ENCODE measurements around the gene CWC22.

The CWC22 gene

GRCh38 chr2:180048251-180048650 lies 41.2 kb upstream of the CWC22 start:
- H4K8ac ChIP-seq (ENCODE audit: low read length): no peak overlapping the region
- H3K23ac ChIP-seq (ENCODE audit: low read length in 2 of 2): no peak overlapping the region
- H3K4me1 ChIP-seq (ENCODE audit: control insufficient read depth, insufficient read depth, low read depth, low read length): no peaks in the 10 kb centered on the region
- H3K9me3 ChIP-seq (ENCODE audit: control insufficient read depth, low read length): no peaks in the 10 kb centered on the region
- no CpG with 5 or more reads among the region's 1 CpG for WGBS
- H3K27me3 ChIP-seq (ENCODE audit: control insufficient read depth in 1 of 2, insufficient read depth in 1 of 2, low read length in 2 of 2): no peaks in the 10 kb centered on the region
- H3K18ac ChIP-seq (ENCODE audit: low read depth in 1 of 2, low read length in 2 of 2): no peak overlapping the region
- H3K9ac ChIP-seq (ENCODE audit: low read length): no peak overlapping the region
- no peak overlapping the region for H2BK12ac ChIP-seq (ENCODE audit: low read length in 2 of 2)
- H3K4ac ChIP-seq (ENCODE audit: low read depth in 1 of 2, low read length in 2 of 2): no peak overlapping the region
- no peak overlapping the region for H3K4me2 ChIP-seq (ENCODE audit: low read length, poor library complexity, severe bottlenecking)
- no peak overlapping the region for H2AFZ ChIP-seq (ENCODE audit: low read depth, low read length)
- H3K14ac ChIP-seq (ENCODE audit: low read length in 2 of 2): no peak overlapping the region
- no peak overlapping the region for H2BK5ac ChIP-seq (ENCODE audit: low read depth, low read length, poor library complexity, severe bottlenecking)
- no peak overlapping the region for H2BK120ac ChIP-seq (ENCODE audit: low read depth, low read length)
- H3K79me1 ChIP-seq (replicated peaks; ENCODE audit: low read length, poor library complexity, severe bottlenecking): no peaks in the 10 kb centered on the region
- H3K36me3 ChIP-seq (ENCODE audit: control insufficient read depth in 1 of 2, insufficient read depth in 2 of 2, low read depth in 1 of 2, low read length in 2 of 2): no peaks in the 10 kb centered on the region
- no peak for DNase-seq
- H3K4me3 ChIP-seq (ENCODE audit: insufficient read depth in 1 of 2, low read depth in 1 of 2, low read length in 2 of 2): no peak overlapping the region
- H3K27ac ChIP-seq (ENCODE audit: low read length, poor library complexity, severe bottlenecking): no peak overlapping the region
- no peak overlapping the region for H2BK15ac ChIP-seq (ENCODE audit: low read depth, poor library complexity, severe bottlenecking)
- no peak overlapping the region for H2AK5ac ChIP-seq (ENCODE audit: low read length, severe bottlenecking)
- no peak overlapping the region for H4K91ac ChIP-seq (ENCODE audit: low read length)

DNA sequence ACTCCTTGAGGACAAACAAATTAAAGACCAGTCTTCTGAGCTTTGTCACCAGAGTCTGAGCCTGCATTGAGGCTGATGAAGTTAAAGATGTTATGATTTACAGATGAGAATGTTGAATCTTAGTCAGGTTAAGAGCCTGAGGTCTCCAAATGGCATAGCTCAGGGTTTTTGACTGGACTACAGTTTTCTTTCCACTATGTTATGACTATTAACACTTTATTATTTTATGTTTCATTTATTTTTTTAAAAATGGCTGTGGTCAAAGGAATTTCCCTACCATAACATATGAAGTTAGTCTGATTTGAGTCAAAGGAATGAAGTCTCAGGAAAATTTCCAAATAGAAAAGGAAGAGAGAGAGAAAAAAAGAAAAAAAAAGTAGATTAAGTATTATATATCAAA lies 39.7 kb upstream of the CWC22 start:
- H3K36me3 ChIP-seq (ENCODE audit: control insufficient read depth in 1 of 2, insufficient read depth in 2 of 2, low read depth in 1 of 2, low read length in 2 of 2): no peaks in the 10 kb centered on the region
- no peak overlapping the region for H3K23ac ChIP-seq (ENCODE audit: low read length in 2 of 2)
- H3K18ac ChIP-seq (ENCODE audit: low read depth in 1 of 2, low read length in 2 of 2): no peak overlapping the region
- H3K4ac ChIP-seq (ENCODE audit: low read depth in 1 of 2, low read length in 2 of 2): no peak overlapping the region
- H4K91ac ChIP-seq (ENCODE audit: low read length): no peak overlapping the region
- no peak overlapping the region for H2BK5ac ChIP-seq (ENCODE audit: low read depth, low read length, poor library complexity, severe bottlenecking)
- H2BK15ac ChIP-seq (ENCODE audit: low read depth, poor library complexity, severe bottlenecking): no peak overlapping the region
- DNase-seq: no peak
- no peak overlapping the region for H3K14ac ChIP-seq (ENCODE audit: low read length in 2 of 2)
- H3K9me3 ChIP-seq (ENCODE audit: control insufficient read depth, low read length): no peaks in the 10 kb centered on the region
- H2BK120ac ChIP-seq (ENCODE audit: low read depth, low read length): no peak overlapping the region
- no peaks in the 10 kb centered on the region for H3K79me1 ChIP-seq (replicated peaks; ENCODE audit: low read length, poor library complexity, severe bottlenecking)
- H3K4me2 ChIP-seq (ENCODE audit: low read length, poor library complexity, severe bottlenecking): no peak overlapping the region
- H3K4me3 ChIP-seq (ENCODE audit: insufficient read depth in 1 of 2, low read depth in 1 of 2, low read length in 2 of 2): no peak overlapping the region
- H2AK5ac ChIP-seq (ENCODE audit: low read length, severe bottlenecking): no peak overlapping the region
- no peak overlapping the region for H4K8ac ChIP-seq (ENCODE audit: low read length)
- H3K27me3 ChIP-seq (ENCODE audit: control insufficient read depth in 1 of 2, insufficient read depth in 1 of 2, low read length in 2 of 2): peaks cover 0 to 4% of the 10 kb centered on the region in 2 experiments
- H3K27ac ChIP-seq (ENCODE audit: low read length, poor library complexity, severe bottlenecking): no peak overlapping the region
- no peak overlapping the region for H2AFZ ChIP-seq (ENCODE audit: low read depth, low read length)
- H2BK12ac ChIP-seq (ENCODE audit: low read length in 2 of 2): no peak overlapping the region
- H3K4me1 ChIP-seq (ENCODE audit: control insufficient read depth, insufficient read depth, low read depth, low read length): no peaks in the 10 kb centered on the region
- H3K9ac ChIP-seq (ENCODE audit: low read length): no peak overlapping the region

GRCh38 chr2:180046202-180046601 lies 39.1 kb upstream of the CWC22 start:
- H3K9ac ChIP-seq (ENCODE audit: low read length): no peak overlapping the region
- no peak overlapping the region for H3K27ac ChIP-seq (ENCODE audit: low read length, poor library complexity, severe bottlenecking)
- no peak overlapping the region for H2AK5ac ChIP-seq (ENCODE audit: low read length, severe bottlenecking)
- no peaks in the 10 kb centered on the region for H3K9me3 ChIP-seq (ENCODE audit: control insufficient read depth, low read length)
- no peak overlapping the region for H2AFZ ChIP-seq (ENCODE audit: low read depth, low read length)
- no peaks in the 10 kb centered on the region for H3K79me1 ChIP-seq (replicated peaks; ENCODE audit: low read length, poor library complexity, severe bottlenecking)
- peaks cover 0 to 4% of the 10 kb centered on the region in 2 experiments for H3K27me3 ChIP-seq (ENCODE audit: control insufficient read depth in 1 of 2, insufficient read depth in 1 of 2, low read length in 2 of 2)
- no peaks in the 10 kb centered on the region for H3K4me1 ChIP-seq (ENCODE audit: control insufficient read depth, insufficient read depth, low read depth, low read length)
- no peaks in the 10 kb centered on the region for H3K36me3 ChIP-seq (ENCODE audit: control insufficient read depth in 1 of 2, insufficient read depth in 2 of 2, low read depth in 1 of 2, low read length in 2 of 2)
- H3K4me3 ChIP-seq (ENCODE audit: insufficient read depth in 1 of 2, low read depth in 1 of 2, low read length in 2 of 2): no peak overlapping the region
- no peak overlapping the region for H3K23ac ChIP-seq (ENCODE audit: low read length in 2 of 2)
- H4K8ac ChIP-seq (ENCODE audit: low read length): no peak overlapping the region
- DNase-seq: no peak
- no peak overlapping the region for H2BK120ac ChIP-seq (ENCODE audit: low read depth, low read length)
- no peak overlapping the region for H4K91ac ChIP-seq (ENCODE audit: low read length)
- H3K4ac ChIP-seq (ENCODE audit: low read depth in 1 of 2, low read length in 2 of 2): no peak overlapping the region
- 78% methylated on average over 1 of the region's 1 CpG for WGBS
- no peak overlapping the region for H2BK5ac ChIP-seq (ENCODE audit: low read depth, low read length, poor library complexity, severe bottlenecking)
- H3K18ac ChIP-seq (ENCODE audit: low read depth in 1 of 2, low read length in 2 of 2): no peak overlapping the region
- no peak overlapping the region for H3K14ac ChIP-seq (ENCODE audit: low read length in 2 of 2)
- no peak overlapping the region for H3K4me2 ChIP-seq (ENCODE audit: low read length, poor library complexity, severe bottlenecking)
- no peak overlapping the region for H2BK15ac ChIP-seq (ENCODE audit: low read depth, poor library complexity, severe bottlenecking)
- no peak overlapping the region for H2BK12ac ChIP-seq (ENCODE audit: low read length in 2 of 2)

DNA sequence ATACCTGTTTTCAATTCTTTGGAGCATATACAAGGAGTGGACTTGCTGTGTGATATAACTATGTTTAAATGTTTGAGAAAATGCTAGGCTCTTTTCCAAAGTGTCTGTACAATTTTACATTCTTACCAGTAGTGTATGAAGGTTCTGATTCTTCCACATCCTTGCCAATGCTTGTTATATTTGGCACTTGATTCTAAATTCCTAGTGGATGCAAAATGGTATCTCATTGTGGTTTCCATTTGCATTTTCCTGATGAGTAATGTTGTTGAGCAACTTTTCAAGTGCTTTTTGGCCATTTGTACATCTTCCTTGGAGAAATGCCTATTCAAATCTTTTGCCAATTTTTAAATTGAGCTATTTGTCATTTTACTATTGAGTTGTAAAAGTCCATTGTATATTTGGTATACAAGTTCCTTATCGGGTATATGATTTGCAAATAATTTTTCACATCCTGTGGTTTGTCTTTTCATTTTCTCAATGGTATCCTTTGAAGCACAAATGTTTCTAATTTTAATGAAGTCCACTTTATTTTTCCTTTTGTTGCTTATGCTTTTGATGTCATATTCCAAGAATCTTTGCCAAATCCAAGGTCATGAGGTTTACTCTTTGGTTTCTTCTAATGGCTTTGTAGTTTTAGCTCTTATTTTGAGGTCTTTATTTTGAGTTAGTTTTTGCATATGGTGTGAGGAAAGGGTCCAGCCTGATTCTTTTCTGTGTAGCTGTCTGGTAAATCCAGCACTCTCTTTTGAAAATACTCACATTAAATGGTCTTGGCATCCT lies 33.2 kb upstream of the CWC22 start:
- WGBS: no CpG with 5 or more reads among the region's 1 CpG
- H4K91ac ChIP-seq (ENCODE audit: low read length): no peak overlapping the region
- H2BK15ac ChIP-seq (ENCODE audit: low read depth, poor library complexity, severe bottlenecking): no peak overlapping the region
- peak; percentile 56 for DNase-seq
- no peak overlapping the region for H4K8ac ChIP-seq (ENCODE audit: low read length)
- no peak overlapping the region for H2BK5ac ChIP-seq (ENCODE audit: low read depth, low read length, poor library complexity, severe bottlenecking)
- no peaks in the 10 kb centered on the region for H3K79me1 ChIP-seq (replicated peaks; ENCODE audit: low read length, poor library complexity, severe bottlenecking)
- no peak overlapping the region for H3K4me2 ChIP-seq (ENCODE audit: low read length, poor library complexity, severe bottlenecking)
- no peaks in the 10 kb centered on the region for H3K36me3 ChIP-seq (ENCODE audit: control insufficient read depth in 1 of 2, insufficient read depth in 2 of 2, low read depth in 1 of 2, low read length in 2 of 2)
- no peak overlapping the region for H2BK120ac ChIP-seq (ENCODE audit: low read depth, low read length)
- no peak overlapping the region for H2AFZ ChIP-seq (ENCODE audit: low read depth, low read length)
- no peak overlapping the region for H3K4ac ChIP-seq (ENCODE audit: low read depth in 1 of 2, low read length in 2 of 2)
- no peak overlapping the region for H2AK5ac ChIP-seq (ENCODE audit: low read length, severe bottlenecking)
- H3K4me1 ChIP-seq (ENCODE audit: control insufficient read depth, insufficient read depth, low read depth, low read length): no peaks in the 10 kb centered on the region
- H3K14ac ChIP-seq (ENCODE audit: low read length in 2 of 2): no peak overlapping the region
- H3K9ac ChIP-seq (ENCODE audit: low read length): peak overlapping the region; percentile 50
- H3K18ac ChIP-seq (ENCODE audit: low read depth in 1 of 2, low read length in 2 of 2): no peak overlapping the region
- no peak overlapping the region for H2BK12ac ChIP-seq (ENCODE audit: low read length in 2 of 2)
- H3K4me3 ChIP-seq (ENCODE audit: insufficient read depth in 1 of 2, low read depth in 1 of 2, low read length in 2 of 2): peak overlapping the region in 1 of 2 experiments; percentile 55
- no peaks in the 10 kb centered on the region for H3K9me3 ChIP-seq (ENCODE audit: control insufficient read depth, low read length)
- H3K23ac ChIP-seq (ENCODE audit: low read length in 2 of 2): no peak overlapping the region
- peaks cover 0 to 4% of the 10 kb centered on the region in 2 experiments for H3K27me3 ChIP-seq (ENCODE audit: control insufficient read depth in 1 of 2, insufficient read depth in 1 of 2, low read length in 2 of 2)
- no peak overlapping the region for H3K27ac ChIP-seq (ENCODE audit: low read length, poor library complexity, severe bottlenecking)

All from mesenchymal stem cell (in vitro differentiated cells and primary cell).